ENCODE data around the gene STK38L.

Gene STK38L

GRCh38 chr12:27305673-27306456 lies 61.8 kb downstream of the STK38L start:
- ATAC-seq (ENCODE audit: insufficient read depth, low read depth) (no peak), DNase-seq (no peak)
- Histone ChIP-seq H3K27ac (ENCODE audit: low read length) (no peak overlapping the region), H2AFZ (ENCODE audit: low read depth, low read length) (no peak overlapping the region), H3K9me3 (ENCODE audit: insufficient read depth, low read length, severe bottlenecking) (no peaks in the 10 kb centered on the region), H3K9ac (ENCODE audit: low read depth, low read length) (no peak overlapping the region), H4K20me1 (ENCODE audit: insufficient read depth, low read length) (no peaks in the 10 kb centered on the region), H3K27me3 (ENCODE audit: insufficient read depth, low read length, poor library complexity) (no peaks in the 10 kb centered on the region), H3K79me2 (ENCODE audit: insufficient read depth, low read length) (no peaks in the 10 kb centered on the region), H3K36me3 (ENCODE audit: insufficient read depth, low read length) (peaks cover 14% of the 10 kb centered on the region; the same call in 1 of the 2 replicates), H3K4me1 (ENCODE audit: insufficient read depth, low read length) (no peaks in the 10 kb centered on the region), H3K4me3 (ENCODE audit: low read depth in 1 of 2, low read length in 2 of 2) (no peak overlapping the region), H3K4me2 (ENCODE audit: insufficient read depth, low read length) (no peak overlapping the region)
- no peak for TF ChIP-seq EZH2 (IDR thresholded peaks at IDR 0.05; ENCODE audit: borderline replicate concordance, low read depth, low read length, severe bottlenecking)
- TF ChIP-seq, protein P1, sequence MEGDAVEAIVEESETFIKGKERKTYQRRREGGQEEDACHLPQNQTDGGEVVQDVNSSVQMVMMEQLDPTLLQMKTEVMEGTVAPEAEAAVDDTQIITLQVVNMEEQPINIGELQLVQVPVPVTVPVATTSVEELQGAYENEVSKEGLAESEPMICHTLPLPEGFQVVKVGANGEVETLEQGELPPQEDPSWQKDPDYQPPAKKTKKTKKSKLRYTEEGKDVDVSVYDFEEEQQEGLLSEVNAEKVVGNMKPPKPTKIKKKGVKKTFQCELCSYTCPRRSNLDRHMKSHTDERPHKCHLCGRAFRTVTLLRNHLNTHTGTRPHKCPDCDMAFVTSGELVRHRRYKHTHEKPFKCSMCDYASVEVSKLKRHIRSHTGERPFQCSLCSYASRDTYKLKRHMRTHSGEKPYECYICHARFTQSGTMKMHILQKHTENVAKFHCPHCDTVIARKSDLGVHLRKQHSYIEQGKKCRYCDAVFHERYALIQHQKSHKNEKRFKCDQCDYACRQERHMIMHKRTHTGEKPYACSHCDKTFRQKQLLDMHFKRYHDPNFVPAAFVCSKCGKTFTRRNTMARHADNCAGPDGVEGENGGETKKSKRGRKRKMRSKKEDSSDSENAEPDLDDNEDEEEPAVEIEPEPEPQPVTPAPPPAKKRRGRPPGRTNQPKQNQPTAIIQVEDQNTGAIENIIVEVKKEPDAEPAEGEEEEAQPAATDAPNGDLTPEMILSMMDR (IDR thresholded peaks at IDR 0.05; ENCODE audit: borderline replicate concordance, extremely low read depth, low read length, poor library complexity, severe bottlenecking), result peak; percentile 49

GRCh38 chr12:27309293-27309994 lies 65.4 kb downstream of the STK38L start:
- no peaks in the 10 kb centered on the region for H3K79me2 ChIP-seq (ENCODE audit: insufficient read depth, low read length)
- H3K36me3 ChIP-seq (ENCODE audit: insufficient read depth, low read length), result peaks cover 9% of the 10 kb centered on the region; the same call in 1 of the 2 replicates
- TF ChIP-seq, protein P1 (IDR thresholded peaks at IDR 0.05; ENCODE audit: borderline replicate concordance, extremely low read depth, low read length, poor library complexity, severe bottlenecking), result no peak
- TF ChIP-seq EZH2 (IDR thresholded peaks at IDR 0.05; ENCODE audit: borderline replicate concordance, low read depth, low read length, severe bottlenecking), result no peak
- no peaks in the 10 kb centered on the region for H3K9me3 ChIP-seq (ENCODE audit: insufficient read depth, low read length, severe bottlenecking)
- no peaks in the 10 kb centered on the region for H4K20me1 ChIP-seq (ENCODE audit: insufficient read depth, low read length)
- H3K4me2 ChIP-seq (ENCODE audit: insufficient read depth, low read length), result no peak overlapping the region
- ATAC-seq (ENCODE audit: insufficient read depth, low read depth) (no peak), DNase-seq (no peak)
- H2AFZ ChIP-seq (ENCODE audit: low read depth, low read length), result no peak overlapping the region
- no peak overlapping the region for H3K4me3 ChIP-seq (ENCODE audit: low read depth in 1 of 2, low read length in 2 of 2)
- no peaks in the 10 kb centered on the region for H3K4me1 ChIP-seq (ENCODE audit: insufficient read depth, low read length)
- no peak overlapping the region for H3K27ac ChIP-seq (ENCODE audit: low read length)
- H3K27me3 ChIP-seq (ENCODE audit: insufficient read depth, low read length, poor library complexity), result no peaks in the 10 kb centered on the region
- no peak overlapping the region for H3K9ac ChIP-seq (ENCODE audit: low read depth, low read length)

DNA sequence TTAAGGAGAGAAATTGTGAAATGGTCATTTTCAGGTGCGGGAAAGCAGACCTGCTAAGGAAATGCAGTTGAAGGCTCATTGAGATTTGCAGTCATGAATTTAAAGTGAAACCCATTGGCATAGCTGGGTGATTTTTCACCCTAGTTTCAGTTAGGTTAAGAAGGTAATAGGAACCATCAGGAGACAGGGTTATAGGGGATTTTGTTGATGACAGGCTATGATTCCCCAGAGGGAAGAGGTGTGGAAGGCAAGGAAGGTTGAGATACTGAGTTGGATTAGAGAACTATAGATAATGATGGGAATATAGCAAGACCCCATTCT lies 65.9 kb downstream of the STK38L start:
- Histone ChIP-seq H3K79me2 (ENCODE audit: insufficient read depth, low read length) (no peaks in the 10 kb centered on the region), H3K36me3 (ENCODE audit: insufficient read depth, low read length) (peaks cover 9% of the 10 kb centered on the region; the same call in 1 of the 2 replicates), H3K4me2 (ENCODE audit: insufficient read depth, low read length) (no peak overlapping the region), H3K4me1 (ENCODE audit: insufficient read depth, low read length) (no peaks in the 10 kb centered on the region), H3K9me3 (ENCODE audit: insufficient read depth, low read length, severe bottlenecking) (no peaks in the 10 kb centered on the region), H4K20me1 (ENCODE audit: insufficient read depth, low read length) (no peaks in the 10 kb centered on the region), H3K27ac (ENCODE audit: low read length) (no peak overlapping the region), H3K27me3 (ENCODE audit: insufficient read depth, low read length, poor library complexity) (no peaks in the 10 kb centered on the region), H3K9ac (ENCODE audit: low read depth, low read length) (no peak overlapping the region), H2AFZ (ENCODE audit: low read depth, low read length) (no peak overlapping the region), H3K4me3 (ENCODE audit: low read depth in 1 of 2, low read length in 2 of 2) (no peak overlapping the region)
- ATAC-seq (ENCODE audit: insufficient read depth, low read depth), result no peak
- no peak for DNase-seq
- no peak for TF ChIP-seq EZH2 (IDR thresholded peaks at IDR 0.05; ENCODE audit: borderline replicate concordance, low read depth, low read length, severe bottlenecking)
- TF ChIP-seq, protein P1 (IDR thresholded peaks at IDR 0.05; ENCODE audit: borderline replicate concordance, extremely low read depth, low read length, poor library complexity, severe bottlenecking), result no peak
